GM19035 (cell line): ENCODE data around the gene PCNX4.
"Not testable (repeated sequence)": the region's sequence is repeated elsewhere in the genome, so short reads cannot be mapped to it uniquely, and the experiment has no call there.

Experiments
- ATAC-seq: cut with Tn5 transposase; IDR thresholded peaks from one replicate; pipeline ENCODE4 v1.9.1; 2021; ENCODE audit not compliant: unreplicated experiment

Gene PCNX4

GRCh38 chr14:60091550-60092525 is at the start of gene PCNX4:
PCNX4 (plus strand) TSS chr14:60091923; CDS start chr14:60107639, 15,716 bp downstream.
- ATAC-seq = peak; percentile 94

GRCh38 chr14:60047976-60048375 is 43.7 kb upstream of the PCNX4 start:
- not testable (repeated sequence) for ATAC-seq

- ATAC-seq = no peak
These were observed 40.0 kb upstream of the PCNX4 start for GRCh38 chr14:60051721-60052221.

GRCh38 chr14:60058087-60058486 is 33.6 kb upstream of the PCNX4 start:
- ATAC-seq = no peak

- no peak for ATAC-seq
These were observed 30.4 kb upstream of the PCNX4 start for GRCh38 chr14:60061371-60061770.

GRCh38 chr14:60064491-60065072 is 27.1 kb upstream of the PCNX4 start:
- ATAC-seq = peak; percentile 75

- ATAC-seq = no peak
These were observed 23.8 kb upstream of the PCNX4 start for GRCh38 chr14:60067882-60068281.

- ATAC-seq = no peak
These were observed 12.0 kb upstream of the PCNX4 start for GRCh38 chr14:60079723-60080122.

GRCh38 chr14:60085085-60085484 is 6.6 kb upstream of the PCNX4 start:
- ATAC-seq = no peak

GRCh38 chr14:60085693-60086092 is 6.0 kb upstream of the PCNX4 start:
- no peak for ATAC-seq

GRCh38 chr14:60087668-60088067 is 4.1 kb upstream of the PCNX4 start:
- no peak for ATAC-seq

- ATAC-seq = no peak
These were observed 2.5 kb upstream of the PCNX4 start for GRCh38 chr14:60089221-60089620.

GRCh38 chr14:60090864-60091519 is 731 bp upstream of the PCNX4 start:
- ATAC-seq = no peak

GRCh38 chr14:60092526-60092920 is 800 bp downstream of the PCNX4 start:
- ATAC-seq = no peak

GRCh38 chr14:60093080-60093479 is 1.4 kb downstream of the PCNX4 start:
- no peak for ATAC-seq

GRCh38 chr14:60093606-60094005 is 1.9 kb downstream of the PCNX4 start:
- no peak for ATAC-seq

- no peak for ATAC-seq
These were observed 2.7 kb downstream of the PCNX4 start for GRCh38 chr14:60094306-60094897.

GRCh38 chr14:60095231-60095630 is 3.5 kb downstream of the PCNX4 start:
- ATAC-seq = no peak

- no peak for ATAC-seq
These were observed 4.2 kb downstream of the PCNX4 start for GRCh38 chr14:60095781-60096450.

- ATAC-seq = no peak
These were observed 6.3 kb downstream of the PCNX4 start for GRCh38 chr14:60097974-60098373.

- ATAC-seq = not testable (repeated sequence)
These were observed 8.1 kb downstream of the PCNX4 start for GRCh38 chr14:60099855-60100254.
